K562 (cell line): ENCODE results near the gene TRIM14. TPM values are rescaled to one million over a fixed set of nuclear protein-coding genes. Genes with fewer than 3 reads are reported as not detected.

Experiments
- FIP1L1 ChIP-seq: fragments of 200-400 bp; formaldehyde crosslinking; IDR thresholded peaks from 2 replicates; pipeline ENCODE4 v1.6.1; 2018; ENCODE audit warnings: mild to moderate bottlenecking, low read depth, low read length; ENCODE audit not compliant: poor library complexity, severe bottlenecking
- FOXM1 ChIP-seq, 2 experiments: fragments of 450-650 bp in 1 of 2; sonication (generic) in 1 of 2; formaldehyde crosslinking in 1 of 2; IDR thresholded peaks; 2 replicates each; pipeline versions ENCODE4 v1.6.1 to v1.9.0; 2017 to 2022; ENCODE audit warnings: low read depth in 2 of 2, mild to moderate bottlenecking in 2 of 2, missing genetic modification reagents in 1 of 2, moderate library complexity in 1 of 2
- MAFK ChIP-seq: IDR thresholded peaks from 2 replicates; pipeline ENCODE4 v1.6.1; 2011; ENCODE audit warnings: low read length, improper control_type of control experiment
- NR2C2 ChIP-seq, 2 experiments: fragments of 200-800 bp in 1 of 2; sonication (Bioruptor generic) in 1 of 2; sonication (generic) in 1 of 2; formaldehyde crosslinking in 1 of 2; IDR thresholded peaks; 2 replicates each; pipeline versions ENCODE4 v1.6.1 to v1.8.0; 2016 to 2022; ENCODE audit warnings: mild to moderate bottlenecking in 1 of 2, missing compliant biosample characterization in 1 of 2, missing genetic modification characterization in 1 of 2, missing genetic modification reagents in 1 of 2
- PCBP1 ChIP-seq: fragments of 200-400 bp; formaldehyde crosslinking; IDR thresholded peaks from 2 replicates; pipeline ENCODE4 v1.6.1; 2018; ENCODE audit warnings: mild to moderate bottlenecking, low read depth, low read length; ENCODE audit not compliant: poor library complexity, severe bottlenecking
- RBM14 ChIP-seq: fragments of 200-400 bp; formaldehyde crosslinking; IDR thresholded peaks from 2 replicates; pipeline ENCODE4 v1.6.1; 2018; ENCODE audit warnings: low read depth, mild to moderate bottlenecking, low read length, moderate library complexity, borderline replicate concordance; ENCODE audit not compliant: insufficient read depth
- SUPT5H ChIP-seq: fragments of 450-650 bp; IDR thresholded peaks from 2 replicates; pipeline ENCODE4 v1.6.1; 2016
- U2AF1 ChIP-seq: fragments of 200-400 bp; formaldehyde crosslinking; optimal IDR thresholded peaks from 2 replicates; pipeline ENCODE3; 2017; ENCODE audit warnings: mild to moderate bottlenecking, low read depth, low read length, moderate library complexity
- polyA plus RNA-seq, 8 experiments: library from polyadenylated mRNA; depleted of rRNA in 4 of 8; stranded (reverse) in 5 of 8; unstranded in 3 of 8; fragments of >200 nt; fragmentation: Nextera tagmentation in 2 of 8; fragmentation: Illumina TruSeq in 1 of 8; extraction: Ambion mirVana in 2 of 8; extraction: Trizol in 1 of 8; gene quantifications; 2 replicates each; pipeline versions ENCODE4 v1.2.1 to v1.2.3, GENCODE V29; 2011 to 2014; ENCODE audit warnings: inconsistent platforms in 1 of 8, missing spikeins in 1 of 8
- total RNA-seq, 7 experiments: library from RNA; depleted of rRNA in 6 of 7; stranded (reverse); fragments of >200 nt in 6 of 7; fragmentation: Illumina TruSeq in 2 of 7; extraction: Trizol in 2 of 7; gene quantifications; 2 replicates each; pipeline versions ENCODE4 v1.2.1 to v1.2.3, GENCODE V29; 2011 to 2021; ENCODE audit warnings: low replicate concordance in 1 of 7
- TF ChIP-seq, protein P1 (sequence below): fragments of 450-650 bp; formaldehyde crosslinking; IDR thresholded peaks from 2 replicates; pipeline ENCODE4 v1.4.0; 2022; ENCODE audit warnings: mild to moderate bottlenecking, moderate library complexity
- TF ChIP-seq, protein P2 (sequence below): fragments of 250-450 bp; sonication (Bioruptor Pico); IDR thresholded peaks from 2 replicates; pipeline ENCODE4 v1.9.0; 2021; ENCODE audit warnings: mild to moderate bottlenecking
- TF ChIP-seq, protein P3 (sequence below): fragments of 450-650 bp; IDR thresholded peaks from 2 replicates; pipeline ENCODE4 v1.6.1; 2017; ENCODE audit warnings: antibody characterized with exemption
- TF ChIP-seq, protein P4 (sequence below): fragments of 250-450 bp; sonication (Bioruptor Pico); IDR thresholded peaks from 2 replicates; pipeline ENCODE4 v1.9.0; 2021; ENCODE audit warnings: mild to moderate bottlenecking, inconsistent platforms
- TF ChIP-seq, protein P5 (sequence below): sonication (generic); formaldehyde crosslinking; IDR thresholded peaks from 2 replicates; pipeline ENCODE4 v1.9.0; 2022; ENCODE audit warnings: mild to moderate bottlenecking, missing genetic modification reagents
- TF ChIP-seq, protein P6 (sequence below), 2 experiments: fragments of 150-350 bp in 1 of 2; IDR thresholded peaks; 2 replicates each; pipeline ENCODE4 v1.6.1; 2012 to 2016; ENCODE audit warnings: low read depth in 2 of 2, low read length in 2 of 2, mild to moderate bottlenecking in 1 of 2, moderate library complexity in 1 of 2

TRIM14 gene
- total and polyA plus RNA-seq, 9 of the 15 experiments (the other 6 are each of a cell fraction or from before 2014, with no cell fraction given): 7.6 to 41.0 (median 17.9) TPM

DNA sequence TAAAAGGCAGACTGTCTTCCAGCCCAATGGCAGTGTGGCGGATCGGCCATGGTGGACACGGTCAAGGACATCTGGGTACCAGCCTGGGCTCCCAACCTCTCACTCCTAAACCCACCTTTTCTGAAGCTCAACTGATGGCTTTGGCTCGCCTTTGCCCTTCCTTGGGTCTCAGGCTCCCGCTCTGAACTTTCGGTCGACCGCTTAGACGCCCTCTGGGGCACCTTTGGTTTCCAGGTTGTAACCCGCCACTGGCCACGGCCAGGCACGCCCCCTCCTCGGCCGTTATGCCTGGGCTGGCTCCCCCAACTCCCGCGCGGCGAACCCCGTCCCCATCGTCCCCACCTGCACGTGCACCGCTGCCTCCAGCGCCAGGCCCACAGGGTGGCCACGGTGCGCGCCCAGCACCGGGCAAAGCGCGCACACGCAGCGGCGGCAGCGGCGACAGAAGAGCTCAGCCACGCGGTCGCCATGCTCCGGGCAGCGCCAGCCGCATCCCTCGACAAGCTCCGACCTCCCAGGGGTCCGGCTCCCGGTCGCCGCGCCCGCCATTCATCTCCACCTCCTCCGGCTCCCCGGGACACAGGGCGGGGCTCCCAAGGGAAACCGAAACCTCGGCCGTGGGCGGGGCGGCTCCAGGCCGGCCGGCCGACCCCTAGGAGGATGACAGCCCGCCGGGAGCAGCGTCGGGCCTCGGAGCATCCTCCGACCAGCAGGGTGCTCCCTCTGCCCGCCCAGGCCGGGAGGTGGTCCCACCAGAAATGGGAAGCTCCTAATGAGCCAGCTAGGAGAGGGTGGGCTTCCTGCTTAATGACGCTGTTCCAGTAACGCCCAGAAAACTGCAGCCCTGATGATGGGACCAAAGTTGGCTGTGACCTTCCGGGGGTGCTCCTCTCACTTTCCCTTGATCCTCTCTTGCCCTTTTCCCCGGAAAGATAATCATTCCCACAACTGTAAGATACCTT, at the start of gene TRIM14 (continued):
- TF ChIP-seq, protein P1, sequence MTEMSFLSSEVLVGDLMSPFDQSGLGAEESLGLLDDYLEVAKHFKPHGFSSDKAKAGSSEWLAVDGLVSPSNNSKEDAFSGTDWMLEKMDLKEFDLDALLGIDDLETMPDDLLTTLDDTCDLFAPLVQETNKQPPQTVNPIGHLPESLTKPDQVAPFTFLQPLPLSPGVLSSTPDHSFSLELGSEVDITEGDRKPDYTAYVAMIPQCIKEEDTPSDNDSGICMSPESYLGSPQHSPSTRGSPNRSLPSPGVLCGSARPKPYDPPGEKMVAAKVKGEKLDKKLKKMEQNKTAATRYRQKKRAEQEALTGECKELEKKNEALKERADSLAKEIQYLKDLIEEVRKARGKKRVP (CRISPR knock-in tag): no peak
- TF ChIP-seq, protein P2, sequence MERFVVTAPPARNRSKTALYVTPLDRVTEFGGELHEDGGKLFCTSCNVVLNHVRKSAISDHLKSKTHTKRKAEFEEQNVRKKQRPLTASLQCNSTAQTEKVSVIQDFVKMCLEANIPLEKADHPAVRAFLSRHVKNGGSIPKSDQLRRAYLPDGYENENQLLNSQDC (CRISPR knock-in tag): no peak
- TF ChIP-seq FIP1L1: peak; percentile 83
- TF ChIP-seq, protein P3, sequence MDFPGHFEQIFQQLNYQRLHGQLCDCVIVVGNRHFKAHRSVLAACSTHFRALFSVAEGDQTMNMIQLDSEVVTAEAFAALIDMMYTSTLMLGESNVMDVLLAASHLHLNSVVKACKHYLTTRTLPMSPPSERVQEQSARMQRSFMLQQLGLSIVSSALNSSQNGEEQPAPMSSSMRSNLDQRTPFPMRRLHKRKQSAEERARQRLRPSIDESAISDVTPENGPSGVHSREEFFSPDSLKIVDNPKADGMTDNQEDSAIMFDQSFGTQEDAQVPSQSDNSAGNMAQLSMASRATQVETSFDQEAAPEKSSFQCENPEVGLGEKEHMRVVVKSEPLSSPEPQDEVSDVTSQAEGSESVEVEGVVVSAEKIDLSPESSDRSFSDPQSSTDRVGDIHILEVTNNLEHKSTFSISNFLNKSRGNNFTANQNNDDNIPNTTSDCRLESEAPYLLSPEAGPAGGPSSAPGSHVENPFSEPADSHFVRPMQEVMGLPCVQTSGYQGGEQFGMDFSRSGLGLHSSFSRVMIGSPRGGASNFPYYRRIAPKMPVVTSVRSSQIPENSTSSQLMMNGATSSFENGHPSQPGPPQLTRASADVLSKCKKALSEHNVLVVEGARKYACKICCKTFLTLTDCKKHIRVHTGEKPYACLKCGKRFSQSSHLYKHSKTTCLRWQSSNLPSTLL: no peak
- TF ChIP-seq, protein P4, sequence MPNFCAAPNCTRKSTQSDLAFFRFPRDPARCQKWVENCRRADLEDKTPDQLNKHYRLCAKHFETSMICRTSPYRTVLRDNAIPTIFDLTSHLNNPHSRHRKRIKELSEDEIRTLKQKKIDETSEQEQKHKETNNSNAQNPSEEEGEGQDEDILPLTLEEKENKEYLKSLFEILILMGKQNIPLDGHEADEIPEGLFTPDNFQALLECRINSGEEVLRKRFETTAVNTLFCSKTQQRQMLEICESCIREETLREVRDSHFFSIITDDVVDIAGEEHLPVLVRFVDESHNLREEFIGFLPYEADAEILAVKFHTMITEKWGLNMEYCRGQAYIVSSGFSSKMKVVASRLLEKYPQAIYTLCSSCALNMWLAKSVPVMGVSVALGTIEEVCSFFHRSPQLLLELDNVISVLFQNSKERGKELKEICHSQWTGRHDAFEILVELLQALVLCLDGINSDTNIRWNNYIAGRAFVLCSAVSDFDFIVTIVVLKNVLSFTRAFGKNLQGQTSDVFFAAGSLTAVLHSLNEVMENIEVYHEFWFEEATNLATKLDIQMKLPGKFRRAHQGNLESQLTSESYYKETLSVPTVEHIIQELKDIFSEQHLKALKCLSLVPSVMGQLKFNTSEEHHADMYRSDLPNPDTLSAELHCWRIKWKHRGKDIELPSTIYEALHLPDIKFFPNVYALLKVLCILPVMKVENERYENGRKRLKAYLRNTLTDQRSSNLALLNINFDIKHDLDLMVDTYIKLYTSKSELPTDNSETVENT (CRISPR knock-in tag): 0 out of 2 replicates have a peak, but pooled peaks have one; percentile 5
- TF ChIP-seq, protein P5, sequence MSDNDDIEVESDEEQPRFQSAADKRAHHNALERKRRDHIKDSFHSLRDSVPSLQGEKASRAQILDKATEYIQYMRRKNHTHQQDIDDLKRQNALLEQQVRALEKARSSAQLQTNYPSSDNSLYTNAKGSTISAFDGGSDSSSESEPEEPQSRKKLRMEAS (CRISPR knock-in tag): peak; percentile 97
- peak; percentile 54 for TF ChIP-seq SUPT5H
- TF ChIP-seq MAFK: no peak
- peak; percentile 11; the same call in 1 of the 2 replicates for TF ChIP-seq NR2C2 (CRISPR knock-in tag; IDR thresholded peaks at IDR 0.05)
- peak; percentile 72 for TF ChIP-seq NR2C2 (tag; IDR thresholded peaks at IDR 0.05)
- no peak for TF ChIP-seq FOXM1 (IDR thresholded peaks at IDR 0.05; ENCODE audit: low read depth)
- TF ChIP-seq FOXM1 (CRISPR knock-in tag; IDR thresholded peaks at IDR 0.05; ENCODE audit: low read depth): peak; percentile 26; the same call in 1 of the 2 replicates
- TF ChIP-seq PCBP1: peak; percentile 71
- TF ChIP-seq, protein P6, sequence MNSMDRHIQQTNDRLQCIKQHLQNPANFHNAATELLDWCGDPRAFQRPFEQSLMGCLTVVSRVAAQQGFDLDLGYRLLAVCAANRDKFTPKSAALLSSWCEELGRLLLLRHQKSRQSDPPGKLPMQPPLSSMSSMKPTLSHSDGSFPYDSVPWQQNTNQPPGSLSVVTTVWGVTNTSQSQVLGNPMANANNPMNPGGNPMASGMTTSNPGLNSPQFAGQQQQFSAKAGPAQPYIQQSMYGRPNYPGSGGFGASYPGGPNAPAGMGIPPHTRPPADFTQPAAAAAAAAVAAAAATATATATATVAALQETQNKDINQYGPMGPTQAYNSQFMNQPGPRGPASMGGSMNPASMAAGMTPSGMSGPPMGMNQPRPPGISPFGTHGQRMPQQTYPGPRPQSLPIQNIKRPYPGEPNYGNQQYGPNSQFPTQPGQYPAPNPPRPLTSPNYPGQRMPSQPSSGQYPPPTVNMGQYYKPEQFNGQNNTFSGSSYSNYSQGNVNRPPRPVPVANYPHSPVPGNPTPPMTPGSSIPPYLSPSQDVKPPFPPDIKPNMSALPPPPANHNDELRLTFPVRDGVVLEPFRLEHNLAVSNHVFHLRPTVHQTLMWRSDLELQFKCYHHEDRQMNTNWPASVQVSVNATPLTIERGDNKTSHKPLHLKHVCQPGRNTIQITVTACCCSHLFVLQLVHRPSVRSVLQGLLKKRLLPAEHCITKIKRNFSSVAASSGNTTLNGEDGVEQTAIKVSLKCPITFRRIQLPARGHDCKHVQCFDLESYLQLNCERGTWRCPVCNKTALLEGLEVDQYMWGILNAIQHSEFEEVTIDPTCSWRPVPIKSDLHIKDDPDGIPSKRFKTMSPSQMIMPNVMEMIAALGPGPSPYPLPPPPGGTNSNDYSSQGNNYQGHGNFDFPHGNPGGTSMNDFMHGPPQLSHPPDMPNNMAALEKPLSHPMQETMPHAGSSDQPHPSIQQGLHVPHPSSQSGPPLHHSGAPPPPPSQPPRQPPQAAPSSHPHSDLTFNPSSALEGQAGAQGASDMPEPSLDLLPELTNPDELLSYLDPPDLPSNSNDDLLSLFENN (IDR thresholded peaks at IDR 0.05; ENCODE audit: low read depth in 2 of 2, low read length in 2 of 2): 0 out of 4 replicates have a peak, but pooled peaks of 1 of the 2 experiments have one; percentile 8
- no peak for TF ChIP-seq RBM14
- TF ChIP-seq U2AF1: peak; percentile 65
